GF-D8 (cell line): Measurements from ENCODE around the gene ENO1.
A peak's percentile ranks its signal among the peaks of the same experiment; 100 is the strongest.
"Not testable (repeated sequence)": the region's sequence is repeated elsewhere in the genome, so short reads cannot be mapped to it uniquely, and the experiment has no call there.

Experiments
- DNase-seq: peaks from one replicate; lab custom pipeline; 2025; lab: John Stamatoyannopoulos, UW

Gene ENO1

DNA sequence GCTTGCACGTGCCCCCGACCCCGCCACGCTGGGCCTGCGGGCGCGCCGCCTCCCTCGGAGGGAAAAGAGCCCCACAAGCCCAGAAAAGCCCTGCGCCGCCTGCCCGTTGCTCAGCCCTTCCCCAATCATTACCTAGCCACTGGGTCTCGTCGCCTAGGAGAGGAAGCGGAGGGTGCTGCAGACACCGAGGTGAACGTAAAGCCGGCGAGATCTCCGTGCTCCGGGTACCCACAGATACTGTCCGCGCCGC, at the start of gene ENO1:
Gene ENO1, minus strand, starts transcription at position 239 of the 250 bp plus-strand sequence. CDS start 3,778 bp downstream, outside the sequence.
- no peak for DNase-seq

- no peak for DNase-seq
Measured at GRCh38 chr1:8926707-8927694, 48.5 kb upstream of the ENO1 start.

GRCh38 chr1:8925960-8926359, 47.5 kb upstream of the ENO1 start:
- DNase-seq: no peak

- peak; percentile 41 for DNase-seq
Measured at GRCh38 chr1:8925406-8925805, 46.9 kb upstream of the ENO1 start.

DNA sequence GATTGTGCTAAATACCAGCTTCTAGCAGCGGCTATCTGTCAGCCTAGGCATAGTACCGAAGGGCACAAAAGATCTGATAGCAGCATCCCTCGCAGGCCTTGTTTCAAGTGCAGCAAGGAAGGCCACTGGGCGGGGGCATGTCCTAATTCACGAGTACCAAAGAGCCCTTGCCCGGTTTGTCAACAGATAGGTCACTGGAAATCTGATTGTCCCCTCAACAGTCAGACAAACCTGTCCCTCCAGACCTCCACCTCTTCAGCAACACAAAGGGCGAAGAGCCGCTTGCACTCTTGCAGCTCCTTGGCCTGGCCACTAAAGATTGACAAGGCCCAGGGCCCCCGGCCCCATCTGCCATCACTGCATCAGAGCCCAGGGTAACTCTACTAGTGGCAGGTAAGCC, 44.5 kb upstream of the ENO1 start:
- no peak for DNase-seq

GRCh38 chr1:8917536-8917935, 39.0 kb upstream of the ENO1 start:
- DNase-seq: not testable (repeated sequence)

DNA sequence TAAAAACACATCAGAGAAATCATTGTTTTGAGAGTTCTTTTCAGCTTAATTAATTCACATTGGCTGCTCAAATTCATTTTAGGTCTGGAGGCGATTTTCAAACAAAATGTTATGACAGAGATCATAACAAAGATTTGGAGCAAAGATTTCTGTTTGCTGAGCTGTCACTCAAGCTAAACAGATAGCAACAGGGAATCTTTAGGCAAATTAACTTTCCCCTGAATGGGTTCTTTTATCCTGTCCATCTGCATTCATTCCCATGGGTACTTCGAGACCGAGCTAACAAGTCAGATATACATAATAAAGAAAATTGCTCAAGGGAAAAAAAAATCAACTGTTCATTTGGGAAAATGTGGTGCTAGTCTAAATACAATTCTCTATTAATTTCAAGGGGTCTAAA, 37.0 kb upstream of the ENO1 start:
- no peak for DNase-seq

- no peak for DNase-seq
Measured at GRCh38 chr1:8914466-8914865, 36.0 kb upstream of the ENO1 start.

DNA sequence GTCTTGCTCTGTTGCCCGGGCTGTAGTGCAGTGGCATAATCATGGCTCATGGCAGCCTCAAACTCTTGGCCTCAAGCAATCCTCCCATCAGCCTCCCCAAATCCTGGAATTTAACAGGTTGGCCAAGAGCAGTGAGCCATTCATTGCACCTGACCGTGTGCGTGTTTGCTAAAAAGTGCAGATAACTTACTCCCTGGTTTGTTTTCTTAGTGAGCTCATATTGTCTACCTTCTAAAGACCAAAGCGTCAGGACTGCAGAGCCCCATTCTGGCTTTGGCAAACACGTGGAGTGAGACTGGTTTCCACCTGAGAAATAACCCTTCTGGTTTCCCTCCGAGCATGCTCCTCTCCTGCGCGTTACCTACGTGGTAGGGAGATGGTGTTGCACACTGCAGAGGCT, 35.0 kb upstream of the ENO1 start:
- DNase-seq: no peak

DNA sequence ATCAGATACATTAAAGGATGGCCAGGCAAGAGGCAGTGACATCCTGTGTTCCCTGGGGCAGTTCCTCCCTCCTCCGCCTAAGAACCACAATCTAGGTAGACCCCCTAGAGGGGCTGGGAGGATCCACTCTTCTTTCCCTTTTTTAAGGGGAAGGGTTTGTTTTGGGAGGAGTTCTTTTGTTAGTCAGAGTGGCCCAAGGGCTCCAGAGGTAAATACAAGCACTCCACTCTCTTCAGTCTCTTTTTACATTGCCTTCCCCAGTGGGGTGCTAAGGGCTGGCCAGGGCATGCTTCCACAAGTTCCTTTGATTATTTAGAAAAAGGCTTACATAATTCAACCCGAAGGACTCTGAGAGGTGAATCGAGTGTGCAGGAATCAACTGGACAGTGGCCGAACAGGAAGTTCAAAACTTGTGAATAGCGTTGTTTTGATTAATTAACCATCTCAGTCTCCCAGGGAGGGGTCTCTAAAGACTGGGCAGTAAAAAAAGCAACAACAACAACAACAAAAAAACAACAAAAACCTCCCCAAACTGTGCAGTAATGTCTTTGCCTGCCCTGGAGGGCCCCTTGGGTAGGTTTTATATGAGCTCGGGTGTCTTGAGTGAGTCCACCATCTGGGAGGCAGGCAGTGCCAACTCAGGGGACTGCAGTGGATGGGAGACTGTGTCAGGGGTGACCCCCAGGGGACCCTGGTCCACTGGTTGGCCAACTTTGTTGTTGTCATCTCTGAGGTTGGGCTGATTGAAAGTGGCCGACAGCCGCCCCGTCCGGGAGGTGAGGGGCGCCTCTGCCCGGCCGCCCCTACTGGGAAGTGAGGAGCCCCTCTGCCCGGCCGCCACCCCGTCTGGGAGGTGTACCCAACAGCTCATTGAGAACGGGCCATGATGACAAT, 33.2 kb upstream of the ENO1 start:
- no peak for DNase-seq

DNA sequence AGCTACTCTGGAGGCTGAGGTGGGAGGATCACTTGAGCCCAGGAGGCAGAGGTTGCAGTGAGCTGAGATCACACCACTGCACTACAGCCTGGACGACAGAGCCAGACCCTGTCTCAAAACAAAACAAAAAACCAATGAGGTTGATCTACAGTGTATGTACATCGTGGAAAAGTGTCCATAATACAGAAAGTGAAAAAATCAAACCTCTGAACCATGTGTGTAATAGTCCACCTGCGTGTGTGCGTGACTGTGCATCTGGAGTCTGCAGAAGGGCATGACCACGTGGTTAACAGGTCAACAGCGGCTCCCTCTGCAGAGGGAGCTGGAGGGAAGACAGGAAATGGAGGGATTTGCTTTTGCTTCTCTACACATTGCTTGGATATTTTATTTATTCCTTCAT, 32.4 kb upstream of the ENO1 start:
- no peak for DNase-seq

DNA sequence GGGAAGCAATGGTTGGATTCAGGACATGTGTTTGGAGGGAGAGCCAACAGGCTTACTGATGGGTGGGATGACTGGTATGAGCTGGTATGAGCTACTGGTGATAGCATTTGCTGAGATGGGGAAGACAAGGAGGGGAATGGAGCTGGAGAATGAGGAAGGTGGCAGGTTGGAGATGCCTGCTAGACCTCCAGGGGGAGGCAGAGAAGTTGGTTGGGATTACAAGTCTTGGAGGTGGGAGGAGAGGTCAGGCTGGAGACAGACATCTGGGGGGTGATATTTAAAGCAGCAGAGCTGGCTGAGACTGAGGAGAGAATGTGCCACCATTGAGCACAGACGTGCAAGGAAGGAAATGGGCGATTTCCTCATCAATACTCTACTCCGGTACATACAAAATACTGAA, 31.8 kb upstream of the ENO1 start:
- DNase-seq: no peak

DNA sequence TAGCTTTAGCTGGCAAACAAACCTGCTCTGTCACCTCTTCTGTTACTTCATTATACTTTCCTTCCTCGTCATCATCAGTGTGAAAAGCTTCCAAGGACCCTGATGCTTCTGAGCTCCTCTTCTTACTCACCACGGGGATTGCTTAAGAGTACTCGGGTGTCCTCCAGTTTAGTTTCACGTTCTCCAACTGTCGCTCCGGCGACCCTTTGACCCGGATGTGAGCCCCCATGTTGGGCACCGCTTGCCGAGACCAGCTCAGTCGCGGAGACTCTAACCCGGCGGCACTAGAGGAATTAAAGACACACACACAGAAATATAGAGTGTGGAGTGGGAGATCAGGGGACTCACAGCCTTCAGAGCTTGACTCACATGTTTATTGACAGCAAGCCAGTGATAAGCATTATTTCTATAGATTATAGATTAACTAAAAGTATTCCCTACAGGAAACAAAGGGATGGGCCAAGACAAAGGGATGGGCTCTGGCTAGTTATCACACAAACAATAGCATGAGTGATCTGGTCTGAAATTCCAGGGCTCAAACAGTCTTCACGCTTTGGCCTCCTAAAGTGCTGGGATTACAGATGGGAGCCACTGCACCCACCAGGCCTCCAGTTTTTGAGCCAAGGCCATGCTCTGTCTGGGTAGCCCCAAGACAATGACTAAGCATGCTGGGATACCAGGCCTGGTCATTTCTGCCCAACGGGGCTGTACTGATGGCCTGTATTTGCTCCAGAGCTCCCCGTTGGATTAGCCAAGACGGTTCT, 30.1 kb upstream of the ENO1 start:
- DNase-seq: no peak

DNA sequence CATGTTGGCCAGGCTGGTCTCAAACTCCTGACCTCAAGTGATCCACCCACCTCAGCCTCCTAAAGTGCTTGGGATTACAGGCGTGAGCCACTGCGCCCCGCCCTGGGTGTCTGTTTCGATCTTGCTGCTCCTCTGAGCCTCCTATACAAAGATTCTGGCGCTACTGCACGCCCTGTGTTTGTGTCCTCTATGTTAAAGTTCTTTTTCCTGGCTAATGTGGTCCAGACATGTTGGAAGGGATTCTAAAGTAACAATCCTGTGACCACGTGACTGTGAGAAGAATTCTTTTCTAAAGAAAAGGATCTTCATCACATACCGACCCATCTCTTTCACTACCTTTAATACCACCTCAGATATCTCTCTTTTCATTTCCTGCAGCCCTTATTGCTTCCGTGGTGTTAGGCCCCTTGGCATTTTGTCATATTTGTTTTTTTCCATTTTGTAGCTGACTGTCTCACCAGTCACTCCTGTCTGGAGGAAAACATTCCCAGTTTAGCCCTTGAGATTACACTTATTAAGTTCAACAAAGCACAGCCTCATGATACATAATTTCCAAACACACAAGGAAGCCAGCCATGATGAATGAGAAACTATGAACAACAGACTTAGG, 27.2 kb upstream of the ENO1 start:
- no peak for DNase-seq

DNA sequence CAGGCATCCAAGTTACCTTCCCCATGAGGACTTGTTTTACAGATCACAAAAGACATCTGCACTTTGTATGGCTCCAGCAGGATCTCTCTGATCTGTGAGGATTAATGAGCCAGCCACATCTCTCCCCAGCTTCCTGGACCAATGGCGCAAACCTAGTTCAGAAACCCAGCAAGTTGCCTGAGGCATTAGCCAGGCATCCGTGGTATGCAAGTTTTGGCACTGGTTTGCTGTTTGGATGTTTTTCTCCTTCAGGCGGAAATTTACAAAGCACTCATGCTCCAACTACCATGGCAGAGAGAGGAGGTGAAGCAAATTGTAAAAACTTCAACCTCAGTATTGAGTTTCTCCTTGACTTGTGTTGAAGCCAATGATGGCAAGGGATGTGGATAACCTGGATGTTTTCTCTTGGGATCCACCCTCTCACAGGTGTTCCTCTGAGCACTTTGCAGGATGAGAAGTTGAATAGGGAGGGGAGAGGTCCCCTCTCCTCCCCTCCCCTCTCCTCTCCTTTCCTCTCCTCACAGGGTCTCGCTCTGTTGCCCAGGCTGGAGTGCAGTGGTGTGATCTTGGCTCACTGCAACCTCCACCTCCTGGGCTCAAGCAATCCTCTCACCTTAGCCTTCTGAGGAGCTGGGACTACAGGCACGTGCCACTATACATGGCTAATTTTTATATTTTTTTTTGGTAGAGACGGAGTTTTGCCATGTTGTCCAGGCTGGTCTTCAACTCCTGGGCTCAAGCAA, 25.6 kb upstream of the ENO1 start:
- no peak for DNase-seq

GRCh38 chr1:8903410-8903809, 24.9 kb upstream of the ENO1 start:
- no peak for DNase-seq

- DNase-seq: no peak
Measured at GRCh38 chr1:8902765-8903164, 24.3 kb upstream of the ENO1 start.

DNA sequence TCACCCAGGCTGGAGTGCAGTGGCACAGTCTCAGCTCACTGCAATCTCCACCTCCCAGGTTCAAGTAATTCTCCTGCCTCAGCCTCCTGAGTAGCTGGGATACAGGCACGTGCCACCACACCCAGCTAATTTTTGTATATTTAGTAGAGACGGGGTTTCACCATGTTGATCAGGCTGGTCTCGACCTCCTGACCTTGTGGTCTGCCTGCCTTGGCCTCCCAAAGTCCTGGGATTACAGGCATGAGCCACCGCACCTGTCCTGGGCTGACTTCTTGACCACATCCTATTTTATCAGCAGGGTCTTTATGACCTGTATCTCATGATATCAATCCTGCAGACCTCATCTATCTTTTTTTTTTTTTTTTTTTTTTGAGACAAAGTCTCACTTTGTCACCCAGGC, 22.2 kb upstream of the ENO1 start:
- not testable (repeated sequence) for DNase-seq

DNA sequence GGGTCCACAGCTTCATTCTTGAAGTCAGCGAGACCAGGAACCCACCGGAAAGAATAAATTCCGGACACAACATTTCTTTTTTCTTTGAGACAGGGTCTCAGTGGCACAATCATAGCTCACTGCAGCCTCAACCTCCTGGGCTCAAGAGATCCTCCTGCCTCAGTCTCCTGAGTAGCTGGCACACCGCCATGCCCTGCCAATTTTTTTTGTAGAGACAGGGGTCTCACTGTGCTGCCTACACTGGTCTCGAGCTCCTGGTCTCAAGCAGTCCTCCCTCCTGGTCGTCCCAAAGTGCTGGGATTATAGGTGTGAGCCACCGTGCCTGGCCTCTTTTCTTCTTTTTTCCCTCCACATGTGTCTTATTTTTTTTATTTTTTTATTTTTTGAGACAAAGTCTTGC, 20.6 kb upstream of the ENO1 start:
- no peak for DNase-seq

- not testable (repeated sequence) for DNase-seq
Measured at GRCh38 chr1:8898418-8898817, 19.9 kb upstream of the ENO1 start.

DNA sequence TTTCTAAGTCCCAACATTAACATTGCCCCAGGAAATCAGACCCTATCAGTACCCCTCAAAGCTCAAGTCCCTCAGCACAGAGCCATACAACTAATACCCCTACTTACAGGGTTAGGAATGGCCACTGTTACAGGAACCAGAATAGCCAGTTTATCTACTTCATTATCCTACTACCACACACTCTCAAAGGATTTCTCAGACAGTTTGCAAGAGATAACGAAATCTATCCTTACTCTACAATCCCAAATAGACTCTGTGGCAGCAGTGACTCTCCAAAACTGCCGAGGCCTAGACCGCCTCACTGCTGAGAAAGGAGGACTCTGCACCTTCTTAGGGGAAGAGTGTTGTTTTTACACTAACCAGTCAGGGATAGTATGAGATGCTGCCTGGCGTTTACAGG, 19.0 kb upstream of the ENO1 start:
- DNase-seq: not testable (repeated sequence)
